Progenitor cell of endocrine pancreas (in vitro differentiated cells): ENCODE results near the gene ADAMTSL5. TPM values are rescaled to one million over a fixed set of nuclear protein-coding genes. Genes with fewer than 3 reads are reported as not detected.

Experiments
- DNase-seq: peaks from one replicate; pipeline ENCODE4 v3.0.0; 2021; ENCODE audit warnings: low spot score; ENCODE audit not compliant: unreplicated experiment
- H3K27ac Mint-ChIP-seq: 2 replicates; pipeline ENCODE4 v1.8.0; 2021; ENCODE audit warnings: mild to moderate bottlenecking, moderate library complexity, mixed read lengths
- H3K27me3 Mint-ChIP-seq: 2 replicates; pipeline ENCODE4 v1.8.0; 2021; ENCODE audit warnings: mixed read lengths
- H3K36me3 Mint-ChIP-seq: 2 replicates; pipeline ENCODE4 v1.8.0; 2022; ENCODE audit warnings: mixed read lengths; ENCODE audit not compliant: insufficient read depth
- H3K4me1 Mint-ChIP-seq: 2 replicates; pipeline ENCODE4 v1.8.0; 2021; ENCODE audit warnings: low read depth, mixed read lengths
- H3K4me3 Mint-ChIP-seq: 2 replicates; pipeline ENCODE4 v1.8.0; 2021; ENCODE audit warnings: low read depth, mild to moderate bottlenecking, moderate library complexity, mixed read lengths
- H3K9me3 Mint-ChIP-seq: 2 replicates; pipeline ENCODE4 v1.8.0; 2021; ENCODE audit warnings: low read depth, mixed read lengths
- total RNA-seq: library from RNA; stranded (reverse); gene quantifications from 2 replicates; pipeline ENCODE4 v1.2.1, GENCODE V29; 2021
- TF ChIP-seq, protein P1 (sequence below): fragments of 200-600 bp; sonication (generic); IDR thresholded peaks from one replicate; pipeline ENCODE4 v1.5.0; 2021; ENCODE audit warnings: antibody characterized with exemption, mild to moderate bottlenecking; ENCODE audit not compliant: unreplicated experiment

Gene ADAMTSL5
- total RNA-seq, 1 donor from 2014 or later: 2.3 TPM

DNA sequence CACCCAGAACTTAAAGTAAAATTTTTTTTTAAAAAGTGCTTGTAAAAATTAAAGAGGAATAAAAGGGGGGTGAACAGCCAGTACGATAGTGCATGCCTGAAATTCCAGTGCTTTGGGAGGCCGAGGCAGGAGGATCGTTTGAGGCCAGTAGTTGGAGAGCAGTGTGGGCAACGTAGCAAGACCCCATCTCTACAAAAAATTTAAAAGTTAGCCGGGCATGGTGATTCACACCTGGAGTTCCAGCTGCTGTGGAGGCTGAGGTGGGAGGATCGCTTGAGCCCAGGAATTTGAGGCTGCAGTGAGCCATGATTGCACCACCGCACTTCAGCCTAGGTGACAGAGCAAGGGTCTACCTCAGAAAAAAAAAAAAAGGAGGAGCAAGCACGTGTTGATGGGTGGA lies 7.8 kb downstream of the ADAMTSL5 start:
- Mint-ChIP-seq H3K9me3 (no peaks in the 10 kb centered on the region), H3K27ac (no peak overlapping the region), H3K4me3 (no peak overlapping the region), H3K36me3 (peaks cover 2% of the 10 kb centered on the region), H3K4me1 (peaks cover 6% of the 10 kb centered on the region), H3K27me3 (peaks cover 28% of the 10 kb centered on the region)
- DNase-seq: no peak
- TF ChIP-seq, protein P1, sequence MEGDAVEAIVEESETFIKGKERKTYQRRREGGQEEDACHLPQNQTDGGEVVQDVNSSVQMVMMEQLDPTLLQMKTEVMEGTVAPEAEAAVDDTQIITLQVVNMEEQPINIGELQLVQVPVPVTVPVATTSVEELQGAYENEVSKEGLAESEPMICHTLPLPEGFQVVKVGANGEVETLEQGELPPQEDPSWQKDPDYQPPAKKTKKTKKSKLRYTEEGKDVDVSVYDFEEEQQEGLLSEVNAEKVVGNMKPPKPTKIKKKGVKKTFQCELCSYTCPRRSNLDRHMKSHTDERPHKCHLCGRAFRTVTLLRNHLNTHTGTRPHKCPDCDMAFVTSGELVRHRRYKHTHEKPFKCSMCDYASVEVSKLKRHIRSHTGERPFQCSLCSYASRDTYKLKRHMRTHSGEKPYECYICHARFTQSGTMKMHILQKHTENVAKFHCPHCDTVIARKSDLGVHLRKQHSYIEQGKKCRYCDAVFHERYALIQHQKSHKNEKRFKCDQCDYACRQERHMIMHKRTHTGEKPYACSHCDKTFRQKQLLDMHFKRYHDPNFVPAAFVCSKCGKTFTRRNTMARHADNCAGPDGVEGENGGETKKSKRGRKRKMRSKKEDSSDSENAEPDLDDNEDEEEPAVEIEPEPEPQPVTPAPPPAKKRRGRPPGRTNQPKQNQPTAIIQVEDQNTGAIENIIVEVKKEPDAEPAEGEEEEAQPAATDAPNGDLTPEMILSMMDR: no peak

DNA sequence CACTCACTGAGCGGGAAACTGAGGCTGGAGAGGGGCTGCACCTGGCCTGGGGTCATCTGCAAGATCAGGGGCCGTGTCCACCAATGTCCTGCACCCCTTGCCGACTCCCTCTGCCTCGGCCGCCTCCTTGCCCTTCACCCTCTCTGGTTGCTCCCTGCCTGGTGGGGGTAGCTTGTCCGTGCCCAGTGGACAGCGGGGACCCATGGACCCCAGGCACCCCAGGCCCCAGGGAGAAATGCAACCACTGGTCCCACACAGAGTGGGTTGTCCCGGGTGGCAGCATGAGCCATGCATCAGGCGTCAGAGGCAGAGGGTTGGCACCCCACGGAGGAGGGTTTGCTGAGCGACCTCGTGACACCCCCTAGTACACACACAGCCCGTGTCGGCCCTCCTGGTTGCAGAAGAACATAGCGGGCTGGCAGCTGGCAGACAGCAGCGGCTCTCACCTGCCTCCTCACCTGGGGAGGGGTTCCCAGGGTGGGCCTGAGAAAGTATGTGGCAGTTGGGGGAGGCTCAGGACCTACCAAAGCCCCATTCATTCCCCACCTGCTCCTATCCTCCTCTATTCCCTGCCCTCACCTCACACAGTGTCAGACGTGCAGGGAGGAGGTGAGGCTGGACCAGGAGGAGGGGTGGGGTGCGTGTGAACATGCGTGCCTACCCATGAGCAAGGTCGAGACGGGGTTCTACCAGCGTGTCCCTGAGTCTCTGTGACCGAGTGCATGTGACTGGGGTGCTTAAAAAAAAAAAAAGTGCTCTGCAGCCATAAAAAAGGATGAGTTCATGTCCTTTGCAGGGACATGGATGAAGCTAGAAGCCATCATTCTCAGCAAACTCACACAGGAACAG lies 8.7 kb downstream of the ADAMTSL5 start:
- TF ChIP-seq, protein P1: no peak
- Mint-ChIP-seq H3K9me3 (no peaks in the 10 kb centered on the region), H3K36me3 (peaks cover 2% of the 10 kb centered on the region), H3K27ac (no peak overlapping the region), H3K4me1 (peaks cover 4% of the 10 kb centered on the region), H3K4me3 (no peak overlapping the region), H3K27me3 (peaks cover 24% of the 10 kb centered on the region)
- no peak for DNase-seq

DNA sequence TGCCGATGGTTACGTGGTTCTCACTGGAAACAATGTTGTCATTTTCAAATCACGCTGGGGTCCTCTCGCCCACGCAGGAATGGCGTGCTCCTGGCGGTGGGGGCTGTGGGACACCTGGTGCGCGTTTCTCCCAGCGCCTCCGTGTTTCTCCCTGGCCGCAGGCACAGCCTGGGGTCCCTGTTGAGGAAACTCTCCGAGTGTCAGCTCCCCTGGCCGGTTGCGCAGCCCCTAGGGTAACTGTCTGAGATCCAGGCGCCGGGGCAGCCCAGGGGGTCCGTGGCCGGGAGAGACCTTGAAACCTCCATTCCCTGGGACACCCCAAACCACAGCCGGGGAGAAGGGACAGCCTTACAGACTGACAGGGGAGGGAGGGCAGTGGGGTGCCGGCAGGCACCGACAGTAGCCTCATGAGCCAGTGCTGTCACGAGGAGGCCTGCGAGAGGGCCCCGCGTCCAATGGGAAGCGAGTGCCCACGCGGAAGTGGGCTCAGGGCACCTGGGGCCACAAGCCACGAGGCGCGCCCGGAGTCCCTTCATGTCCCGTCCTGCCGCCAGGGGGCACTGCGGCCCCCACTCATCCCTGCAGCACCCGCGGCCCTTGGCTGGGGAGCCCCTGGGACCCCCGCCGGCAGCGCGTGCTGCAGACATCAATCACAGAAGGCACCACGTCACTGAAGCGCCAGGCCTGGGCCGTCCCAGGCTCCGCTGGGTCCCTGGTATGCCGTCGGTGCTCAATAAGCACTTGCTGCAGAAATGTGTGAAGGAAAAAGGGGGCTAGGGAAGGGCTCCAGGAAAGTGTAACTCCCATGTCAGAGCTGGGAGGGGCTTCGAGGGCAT lies 9.5 kb downstream of the ADAMTSL5 start:
- Mint-ChIP-seq H3K9me3 (no peaks in the 10 kb centered on the region), H3K4me3 (no peak overlapping the region)
- TF ChIP-seq, protein P1: peak; percentile 76

DNA sequence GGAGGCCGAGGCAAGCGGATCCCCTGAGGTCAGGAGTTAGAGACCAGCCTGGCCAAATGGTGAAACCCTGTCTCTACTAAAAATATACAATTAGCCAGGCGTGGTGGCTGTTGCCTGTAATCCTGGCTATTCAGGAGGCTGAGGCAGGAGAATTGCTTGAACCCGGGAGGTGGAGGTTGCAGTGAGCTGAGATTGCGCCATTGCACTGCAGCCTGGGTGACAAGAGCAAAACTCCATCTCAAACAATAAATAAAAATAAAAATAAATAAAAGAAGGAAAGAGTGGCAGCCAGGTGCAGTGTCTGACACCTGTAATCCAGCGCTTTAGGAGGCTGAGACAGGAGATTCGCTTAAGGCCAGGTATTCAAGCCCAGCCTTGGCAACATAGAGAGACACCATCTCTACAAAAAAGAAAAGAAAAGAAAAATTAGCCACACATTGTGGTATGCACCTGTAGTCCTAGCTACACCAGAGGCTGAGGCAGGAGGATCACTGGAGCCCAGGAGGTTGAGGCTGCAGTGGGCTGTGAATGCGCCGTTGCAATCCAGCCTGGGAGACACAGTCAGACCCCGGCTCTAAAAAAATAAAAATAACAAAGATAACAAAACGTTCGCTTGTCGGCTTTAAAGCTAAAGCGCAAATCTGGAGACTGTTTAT lies 10.3 kb downstream of the ADAMTSL5 start:
- H3K4me3 Mint-ChIP-seq: no peak overlapping the region

More for the DNA sequence above, 9.5 kb downstream of the ADAMTSL5 start:
- no peak for DNase-seq
- Mint-ChIP-seq H3K36me3 (peaks cover 2% of the 10 kb centered on the region), H3K4me1 (peaks cover 4% of the 10 kb centered on the region), H3K27ac (no peak overlapping the region), H3K27me3 (peaks cover 24% of the 10 kb centered on the region)

More for the DNA sequence above, 10.3 kb downstream of the ADAMTSL5 start:
- TF ChIP-seq, protein P1: no peak
- peaks cover under 1% of the 10 kb centered on the region for H3K36me3 Mint-ChIP-seq
- no peak for DNase-seq
- H3K27me3 Mint-ChIP-seq: peaks cover 24% of the 10 kb centered on the region
- H3K4me1 Mint-ChIP-seq: peaks cover 5% of the 10 kb centered on the region
- no peaks in the 10 kb centered on the region for H3K9me3 Mint-ChIP-seq
- no peak overlapping the region for H3K27ac Mint-ChIP-seq
